ENCODE measurements around the gene PDLIM1.
A peak's percentile ranks its signal among the peaks of the same experiment; 100 is the strongest.

The PDLIM1 gene

DNA sequence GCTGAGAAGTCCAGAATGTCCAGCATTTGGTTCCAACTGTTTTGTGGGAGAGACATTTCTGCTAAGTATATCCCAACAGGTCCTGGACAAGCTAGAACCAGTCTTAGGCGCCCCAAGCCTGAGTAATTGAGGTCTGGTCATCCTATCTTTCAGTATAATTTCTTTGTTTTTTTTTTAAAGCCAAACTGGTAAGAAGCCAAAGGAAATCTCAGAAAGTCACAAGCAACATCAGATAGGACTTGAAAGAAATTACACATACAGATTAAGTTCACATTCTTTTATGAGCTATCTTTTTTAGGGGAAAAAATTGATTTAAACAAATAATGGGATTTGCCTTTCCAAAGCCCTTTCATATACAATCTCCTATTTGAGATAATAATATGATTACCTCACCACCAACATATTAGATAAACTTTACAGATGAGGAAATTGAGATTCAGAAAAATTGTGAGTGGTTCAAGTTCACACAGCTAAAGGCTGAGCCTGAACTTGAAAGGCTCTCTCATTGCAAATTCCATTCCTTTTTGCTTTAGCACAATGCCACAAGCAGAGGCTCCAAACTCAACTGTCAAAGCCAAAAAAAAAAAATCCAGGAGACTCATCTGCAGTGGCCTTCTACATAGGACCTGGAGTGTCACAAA lies 15.0 kb downstream of the PDLIM1 start:
- Histone ChIP-seq H3K4me3 (ENCODE audit: low read depth in 1 of 2, low read length in 2 of 2) (no peak overlapping the region), H3K36me3 (ENCODE audit: control insufficient read depth in 1 of 2, insufficient read depth in 2 of 2, low read length in 2 of 2) (no peaks in the 10 kb centered on the region)

GRCh38 chr10:95273393-95274312 lies 17.1 kb downstream of the PDLIM1 start:
- Histone ChIP-seq H3K27me3 (ENCODE audit: low read depth, low read length) (no peaks in the 10 kb centered on the region), H3K27ac (ENCODE audit: low read length) (peak overlapping the region; percentile 66), H3K4me1 (ENCODE audit: control insufficient read depth in 1 of 2, insufficient read depth in 2 of 2, low read length in 2 of 2) (peaks cover 4 to 16% of the 10 kb centered on the region in 2 donors), H3K9me3 (ENCODE audit: control insufficient read depth in 1 of 2, low read length in 2 of 2) (no peaks in the 10 kb centered on the region), H3K4me3 (ENCODE audit: low read depth in 1 of 2, low read length in 2 of 2) (no peak overlapping the region), H3K36me3 (ENCODE audit: control insufficient read depth in 1 of 2, insufficient read depth in 2 of 2, low read length in 2 of 2) (peaks cover 0 to 4% of the 10 kb centered on the region in 2 donors)

More for the DNA sequence above, 15.0 kb downstream of the PDLIM1 start:
- Histone ChIP-seq H3K9me3 (ENCODE audit: control insufficient read depth in 1 of 2, low read length in 2 of 2) (no peaks in the 10 kb centered on the region), H3K27ac (ENCODE audit: low read length) (peak overlapping the region; percentile 70), H3K4me1 (ENCODE audit: control insufficient read depth in 1 of 2, insufficient read depth in 2 of 2, low read length in 2 of 2) (peaks cover 4 to 13% of the 10 kb centered on the region in 2 donors), H3K27me3 (ENCODE audit: low read depth, low read length) (no peaks in the 10 kb centered on the region)

DNA sequence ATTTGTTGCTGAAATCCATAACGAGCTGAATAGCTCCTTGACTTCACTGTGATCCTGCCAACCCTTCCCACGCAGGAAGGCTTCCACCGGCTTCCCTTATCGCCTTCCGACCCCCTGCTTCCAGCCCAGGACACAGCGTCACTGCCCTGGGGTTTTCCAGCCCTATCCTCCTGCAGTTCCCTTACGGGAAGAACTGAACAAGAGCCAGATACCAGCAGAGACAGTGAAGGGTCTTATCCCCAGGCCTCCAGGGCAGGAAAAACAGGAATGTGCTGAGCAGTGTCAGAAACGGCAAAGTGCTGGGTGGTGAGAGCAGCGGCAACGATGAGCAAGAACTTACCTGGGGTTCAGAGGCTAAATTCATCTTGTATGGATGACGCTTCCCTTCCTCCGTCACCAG lies 22.4 kb downstream of the PDLIM1 start:
- H3K4me1 ChIP-seq (ENCODE audit: control insufficient read depth in 1 of 2, insufficient read depth in 2 of 2, low read length in 2 of 2): peaks cover 0 to 4% of the 10 kb centered on the region in 2 donors
- H3K9me3 ChIP-seq (ENCODE audit: control insufficient read depth in 1 of 2, low read length in 2 of 2): no peaks in the 10 kb centered on the region
- H3K27ac ChIP-seq (ENCODE audit: low read length): peak overlapping the region; percentile 62
- no peaks in the 10 kb centered on the region for H3K27me3 ChIP-seq (ENCODE audit: low read depth, low read length)
- peaks cover 0 to 15% of the 10 kb centered on the region in 2 donors for H3K36me3 ChIP-seq (ENCODE audit: control insufficient read depth in 1 of 2, insufficient read depth in 2 of 2, low read length in 2 of 2)
- no peak overlapping the region for H3K4me3 ChIP-seq (ENCODE audit: low read depth in 1 of 2, low read length in 2 of 2)

- peaks cover 0 to 4% of the 10 kb centered on the region in 2 donors for H3K4me1 ChIP-seq (ENCODE audit: control insufficient read depth in 1 of 2, insufficient read depth in 2 of 2, low read length in 2 of 2)
- peaks cover 0 to 22% of the 10 kb centered on the region in 2 donors for H3K36me3 ChIP-seq (ENCODE audit: control insufficient read depth in 1 of 2, insufficient read depth in 2 of 2, low read length in 2 of 2)
- H3K4me3 ChIP-seq (ENCODE audit: low read depth in 1 of 2, low read length in 2 of 2): no peak overlapping the region
- H3K9me3 ChIP-seq (ENCODE audit: control insufficient read depth in 1 of 2, low read length in 2 of 2): no peaks in the 10 kb centered on the region
- no peaks in the 10 kb centered on the region for H3K27me3 ChIP-seq (ENCODE audit: low read depth, low read length)
- peak overlapping the region; percentile 91 for H3K27ac ChIP-seq (ENCODE audit: low read length)
Observed at GRCh38 chr10:95267251-95267650, 23.6 kb downstream of the PDLIM1 start.

GRCh38 chr10:95266674-95267095 lies 24.1 kb downstream of the PDLIM1 start:
- peaks cover 0 to 4% of the 10 kb centered on the region in 2 donors for H3K4me1 ChIP-seq (ENCODE audit: control insufficient read depth in 1 of 2, insufficient read depth in 2 of 2, low read length in 2 of 2)
- no peaks in the 10 kb centered on the region for H3K27me3 ChIP-seq (ENCODE audit: low read depth, low read length)
- peaks cover 0 to 27% of the 10 kb centered on the region in 2 donors for H3K36me3 ChIP-seq (ENCODE audit: control insufficient read depth in 1 of 2, insufficient read depth in 2 of 2, low read length in 2 of 2)
- peak overlapping the region; percentile 91 for H3K27ac ChIP-seq (ENCODE audit: low read length)
- no peaks in the 10 kb centered on the region for H3K9me3 ChIP-seq (ENCODE audit: control insufficient read depth in 1 of 2, low read length in 2 of 2)
- H3K4me3 ChIP-seq (ENCODE audit: low read depth in 1 of 2, low read length in 2 of 2): no peak overlapping the region

GRCh38 chr10:95265572-95265971 lies 25.2 kb downstream of the PDLIM1 start:
- no peak overlapping the region for H3K4me3 ChIP-seq (ENCODE audit: low read depth in 1 of 2, low read length in 2 of 2)
- H3K36me3 ChIP-seq (ENCODE audit: control insufficient read depth in 1 of 2, insufficient read depth in 2 of 2, low read length in 2 of 2): peaks cover 0 to 27% of the 10 kb centered on the region in 2 donors
- H3K27ac ChIP-seq (ENCODE audit: low read length): no peak overlapping the region
- H3K27me3 ChIP-seq (ENCODE audit: low read depth, low read length): no peaks in the 10 kb centered on the region
- peaks cover under 1 to 11% of the 10 kb centered on the region in 2 donors for H3K4me1 ChIP-seq (ENCODE audit: control insufficient read depth in 1 of 2, insufficient read depth in 2 of 2, low read length in 2 of 2)
- no peaks in the 10 kb centered on the region for H3K9me3 ChIP-seq (ENCODE audit: control insufficient read depth in 1 of 2, low read length in 2 of 2)

GRCh38 chr10:95264227-95265051 lies 26.4 kb downstream of the PDLIM1 start:
- Histone ChIP-seq H3K4me3 (ENCODE audit: low read depth in 1 of 2, low read length in 2 of 2) (no peak overlapping the region), H3K4me1 (ENCODE audit: control insufficient read depth in 1 of 2, insufficient read depth in 2 of 2, low read length in 2 of 2) (peaks cover 4 to 11% of the 10 kb centered on the region in 2 donors), H3K36me3 (ENCODE audit: control insufficient read depth in 1 of 2, insufficient read depth in 2 of 2, low read length in 2 of 2) (peaks cover 0 to 23% of the 10 kb centered on the region in 2 donors), H3K27me3 (ENCODE audit: low read depth, low read length) (no peaks in the 10 kb centered on the region), H3K9me3 (ENCODE audit: control insufficient read depth in 1 of 2, low read length in 2 of 2) (no peaks in the 10 kb centered on the region), H3K27ac (ENCODE audit: low read length) (peak overlapping the region; percentile 43)

DNA sequence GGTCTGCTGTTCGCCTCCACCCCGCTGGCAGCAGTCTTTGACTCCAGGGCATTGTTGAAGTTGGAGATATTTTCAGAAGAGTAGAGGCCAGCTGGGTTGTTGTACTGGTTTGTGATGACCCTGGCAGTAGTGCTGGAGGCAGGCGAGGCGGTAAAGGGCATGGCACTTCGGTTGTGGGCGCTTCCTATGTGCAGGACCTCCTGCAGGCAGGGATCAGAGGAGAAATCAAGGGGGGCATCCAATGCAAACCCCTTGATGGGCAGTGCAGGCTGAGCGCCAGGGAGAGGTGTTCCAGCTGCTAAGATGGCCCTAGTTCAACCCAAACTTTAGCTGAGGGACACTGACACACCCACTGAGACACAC lies 27.0 kb downstream of the PDLIM1 start:
- peaks cover 0 to 23% of the 10 kb centered on the region in 2 donors for H3K36me3 ChIP-seq (ENCODE audit: control insufficient read depth in 1 of 2, insufficient read depth in 2 of 2, low read length in 2 of 2)
- H3K9me3 ChIP-seq (ENCODE audit: control insufficient read depth in 1 of 2, low read length in 2 of 2): no peaks in the 10 kb centered on the region
- peaks cover 4 to 8% of the 10 kb centered on the region in 2 donors for H3K4me1 ChIP-seq (ENCODE audit: control insufficient read depth in 1 of 2, insufficient read depth in 2 of 2, low read length in 2 of 2)
- H3K27ac ChIP-seq (ENCODE audit: low read length): no peak overlapping the region
- H3K27me3 ChIP-seq (ENCODE audit: low read depth, low read length): no peaks in the 10 kb centered on the region
- H3K4me3 ChIP-seq (ENCODE audit: low read depth in 1 of 2, low read length in 2 of 2): no peak overlapping the region

GRCh38 chr10:95262763-95263518 lies 27.9 kb downstream of the PDLIM1 start:
- H3K27ac ChIP-seq (ENCODE audit: low read length): no peak overlapping the region
- H3K4me1 ChIP-seq (ENCODE audit: control insufficient read depth in 1 of 2, insufficient read depth in 2 of 2, low read length in 2 of 2): peaks cover 4 to 7% of the 10 kb centered on the region in 2 donors
- H3K27me3 ChIP-seq (ENCODE audit: low read depth, low read length): no peaks in the 10 kb centered on the region
- no peak overlapping the region for H3K4me3 ChIP-seq (ENCODE audit: low read depth in 1 of 2, low read length in 2 of 2)
- peaks cover 0 to 23% of the 10 kb centered on the region in 2 donors for H3K36me3 ChIP-seq (ENCODE audit: control insufficient read depth in 1 of 2, insufficient read depth in 2 of 2, low read length in 2 of 2)
- H3K9me3 ChIP-seq (ENCODE audit: control insufficient read depth in 1 of 2, low read length in 2 of 2): no peaks in the 10 kb centered on the region

DNA sequence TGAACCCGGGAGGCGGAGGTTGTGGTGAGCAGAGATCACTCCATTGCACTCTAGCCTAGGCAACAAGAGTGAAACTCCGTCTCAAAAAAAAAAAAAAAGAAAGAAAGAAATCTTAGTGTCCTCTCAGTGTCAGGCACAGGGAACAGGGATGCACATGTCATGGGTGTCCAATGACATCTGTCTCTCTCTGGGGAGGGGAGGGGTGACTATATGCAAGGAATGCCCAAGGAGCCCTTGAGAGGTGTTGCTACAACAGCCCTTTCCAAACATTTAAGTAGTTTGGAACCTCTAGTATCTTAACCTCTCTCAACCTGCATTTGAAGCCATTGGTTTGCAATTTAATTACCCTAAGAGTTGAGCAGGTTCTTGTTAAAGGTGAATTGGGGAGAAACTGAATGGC lies 28.9 kb downstream of the PDLIM1 start:
- no peak overlapping the region for H3K4me3 ChIP-seq (ENCODE audit: low read depth in 1 of 2, low read length in 2 of 2)
- peaks cover 0 to 23% of the 10 kb centered on the region in 2 donors for H3K36me3 ChIP-seq (ENCODE audit: control insufficient read depth in 1 of 2, insufficient read depth in 2 of 2, low read length in 2 of 2)
- H3K9me3 ChIP-seq (ENCODE audit: control insufficient read depth in 1 of 2, low read length in 2 of 2): peaks cover 0 to 2% of the 10 kb centered on the region in 2 donors
- H3K27me3 ChIP-seq (ENCODE audit: low read depth, low read length): no peaks in the 10 kb centered on the region
- H3K4me1 ChIP-seq (ENCODE audit: control insufficient read depth in 1 of 2, insufficient read depth in 2 of 2, low read length in 2 of 2): peaks cover 4 to 7% of the 10 kb centered on the region in 2 donors
- H3K27ac ChIP-seq (ENCODE audit: low read length): no peak overlapping the region

Data from muscle layer of duodenum (tissue), 2 donors.